GM12801 (cell line): ENCODE measurements around the gene WDR64.

Source experiments
- CTCF ChIP-seq: IDR thresholded peaks from one replicate; pipeline ENCODE4 v1.5.1; 2011; ENCODE audit warnings: control low read depth; ENCODE audit not compliant: insufficient read length; ENCODE audit errors: extremely low read depth

WDR64 gene

DNA sequence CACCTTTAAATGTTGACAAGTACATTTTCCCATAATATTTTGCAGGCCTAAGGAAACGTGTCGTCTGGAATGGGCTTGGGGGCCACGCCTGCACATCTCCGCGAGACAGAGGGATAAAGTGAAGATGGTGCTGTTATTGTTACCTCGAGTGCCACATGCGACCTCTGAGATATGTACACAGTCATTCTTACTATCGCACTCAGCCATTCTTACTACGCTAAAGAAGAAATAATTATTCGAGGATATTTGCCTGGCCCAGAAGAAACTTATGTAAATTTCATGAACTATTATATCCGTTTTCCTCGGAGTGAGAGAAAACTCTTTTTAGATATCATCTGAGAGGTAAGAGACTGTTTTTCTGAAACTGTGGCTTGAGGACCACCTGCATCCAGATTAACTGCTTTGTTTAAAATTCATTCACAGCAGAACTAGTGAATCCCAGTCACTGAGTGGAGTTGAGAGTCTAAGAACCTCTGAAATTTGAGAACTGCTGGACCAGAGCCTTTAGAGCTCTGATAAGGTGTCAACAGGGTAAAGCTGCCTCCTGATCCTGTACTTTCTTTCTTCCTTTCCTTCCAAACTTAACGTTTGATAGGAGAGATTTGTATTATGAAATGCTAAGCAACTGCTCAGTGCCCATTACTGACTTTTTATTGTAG lies 196.7 kb downstream of the WDR64 start:
- no peak for TF ChIP-seq CTCF

GRCh38 chr1:241849345-241849695 lies 197.2 kb downstream of the WDR64 start:
- TF ChIP-seq CTCF, result no peak
